Neural progenitor cell (in vitro differentiated cells): ENCODE results near the gene HSD11B1L. TPM values are rescaled to one million over a fixed set of nuclear protein-coding genes. Genes with fewer than 3 reads are reported as not detected.

Experiments used
- DNase-seq: peaks from one replicate; pipeline ENCODE4 v3.0.0-alpha.2; 2016; ENCODE audit warnings: low spot score
- H2AFZ ChIP-seq: fragments of 200-600 bp; sonication (generic); replicated peaks from 2 replicates; pipeline ENCODE4 v1.6.1; 2016; ENCODE audit warnings: antibody characterized with exemption
- H3F3A ChIP-seq: fragments of 200-600 bp; sonication (generic); 2 replicates; pipeline ENCODE4 v1.6.1; 2016; ENCODE audit warnings: antibody characterized with exemption, low read depth
- H3K27ac ChIP-seq: fragments of 200-600 bp; sonication (generic); 2 replicates; pipeline ENCODE4 v1.5.1; 2016; ENCODE audit warnings: mild to moderate bottlenecking
- H3K27me3 ChIP-seq: fragments of 200-600 bp; sonication (generic); 2 replicates; pipeline ENCODE4 v1.6.1; 2016; ENCODE audit warnings: mild to moderate bottlenecking, moderate library complexity
- H3K36me3 ChIP-seq: fragments of 200-600 bp; sonication (generic); 2 replicates; pipeline ENCODE4 v1.5.1; 2016
- H3K4me1 ChIP-seq: fragments of 200-600 bp; sonication (generic); 2 replicates; pipeline ENCODE4 v1.6.1; 2016; ENCODE audit warnings: mixed run types
- H3K4me2 ChIP-seq: fragments of 200-600 bp; sonication (generic); 2 replicates; pipeline ENCODE4 v1.6.1; 2016
- H3K4me3 ChIP-seq: fragments of 200-600 bp; sonication (generic); 2 replicates; pipeline ENCODE4 v1.5.1; 2016
- H3K79me2 ChIP-seq: fragments of 200-600 bp; sonication (generic); 2 replicates; pipeline ENCODE4 v1.6.1; 2016; ENCODE audit warnings: low read depth
- H3K9ac ChIP-seq: fragments of 200-600 bp; sonication (generic); 2 replicates; pipeline ENCODE4 v1.6.1; 2016
- H3K9me3 ChIP-seq: fragments of 200-600 bp; sonication (generic); 2 replicates; pipeline ENCODE4 v1.5.1; 2016; ENCODE audit warnings: low read depth
- H4K20me1 ChIP-seq: fragments of 200-600 bp; sonication (generic); 2 replicates; pipeline ENCODE4 v1.6.1; 2016; ENCODE audit warnings: low read depth
- H3K27ac Mint-ChIP-seq: 3 replicates; pipeline ENCODE4 v1.8.0; 2021; ENCODE audit warnings: mixed read lengths
- H3K27me3 Mint-ChIP-seq: 2 replicates; pipeline ENCODE4 v1.8.0; 2022; ENCODE audit warnings: low read depth, mild to moderate bottlenecking, inconsistent platforms, moderate library complexity, mixed read lengths; ENCODE audit not compliant: insufficient read depth
- H3K36me3 Mint-ChIP-seq: 3 replicates; pipeline ENCODE4 v1.8.0; 2021; ENCODE audit warnings: mixed read lengths
- H3K4me1 Mint-ChIP-seq: 3 replicates; pipeline ENCODE4 v1.8.0; 2021; ENCODE audit warnings: mixed read lengths
- H3K4me3 Mint-ChIP-seq: 3 replicates; pipeline ENCODE4 v1.8.0; 2021; ENCODE audit warnings: mild to moderate bottlenecking, moderate library complexity, mixed read lengths
- H3K9me3 Mint-ChIP-seq: 3 replicates; pipeline ENCODE4 v1.8.0; 2020; ENCODE audit warnings: mixed read lengths
- CTCF ChIP-seq: fragments of 200-600 bp; sonication (generic); IDR thresholded peaks from 2 replicates; pipeline ENCODE4 v1.5.1; 2017; ENCODE audit warnings: antibody characterized with exemption, mild to moderate bottlenecking
- EZH2 ChIP-seq: fragments of 200-600 bp; sonication (generic); IDR thresholded peaks from 2 replicates; pipeline ENCODE4 v1.6.1; 2017; ENCODE audit warnings: antibody characterized with exemption, mild to moderate bottlenecking, moderate library complexity
- EZH2phosphoT487 ChIP-seq: fragments of 200-600 bp; sonication (generic); IDR thresholded peaks from 2 replicates; pipeline ENCODE4 v1.6.1; 2017; ENCODE audit warnings: antibody characterized with exemption
- total RNA-seq: library from RNA; depleted of rRNA; stranded (reverse); fragments of >200 nt; gene quantifications from 2 replicates; pipeline ENCODE4 v1.2.3, GENCODE V29; 2015; ENCODE audit warnings: low replicate concordance

Gene HSD11B1L
- total RNA-seq, 1 donor from 2014 or later = 7.7 TPM

- H3K36me3 Mint-ChIP-seq = no peaks in the 10 kb centered on the region
- no peak overlapping the region for H3K4me3 Mint-ChIP-seq
- TF ChIP-seq CTCF (no peak), EZH2 (no peak), EZH2phosphoT487 (no peak)
- peaks cover 5% of the 10 kb centered on the region for H4K20me1 ChIP-seq
- no peak overlapping the region for H3K9ac ChIP-seq
- no peaks in the 10 kb centered on the region for H3K79me2 ChIP-seq
- H3F3A ChIP-seq = peaks cover 13% of the 10 kb centered on the region
- H3K36me3 ChIP-seq = no peaks in the 10 kb centered on the region
- no peaks in the 10 kb centered on the region for H3K27me3 ChIP-seq
- H3K27me3 Mint-ChIP-seq = peaks cover 3% of the 10 kb centered on the region
- H2AFZ ChIP-seq = no peak overlapping the region
- H3K27ac ChIP-seq = no peak overlapping the region
- no peak overlapping the region for H3K4me3 ChIP-seq
- H3K9me3 ChIP-seq = no peaks in the 10 kb centered on the region
- H3K27ac Mint-ChIP-seq = no peak overlapping the region
- H3K4me1 Mint-ChIP-seq = peaks cover 37% of the 10 kb centered on the region
- peaks cover 3% of the 10 kb centered on the region for H3K4me1 ChIP-seq
- H3K4me2 ChIP-seq = no peak overlapping the region
- DNase-seq = no peak
- no peaks in the 10 kb centered on the region for H3K9me3 Mint-ChIP-seq
Measured at GRCh38 chr19:5683177-5683886, 2.5 kb downstream of the HSD11B1L start.

GRCh38 chr19:5684694-5685430 is 4.0 kb downstream of the HSD11B1L start:
- Histone ChIP-seq H3K4me3 (no peak overlapping the region), H3K4me2 (no peak overlapping the region), H3K27ac (no peak overlapping the region), H2AFZ (no peak overlapping the region), H3K27me3 (no peaks in the 10 kb centered on the region), H3K79me2 (no peaks in the 10 kb centered on the region), H3K9ac (no peak overlapping the region), H3K4me1 (peaks cover 3% of the 10 kb centered on the region), H3K36me3 (no peaks in the 10 kb centered on the region), H3K9me3 (no peaks in the 10 kb centered on the region), H4K20me1 (peaks cover 5% of the 10 kb centered on the region), H3F3A (peaks cover 19% of the 10 kb centered on the region)
- Mint-ChIP-seq H3K27ac (no peak overlapping the region), H3K4me1 (peaks cover 33% of the 10 kb centered on the region), H3K4me3 (no peak overlapping the region), H3K36me3 (no peaks in the 10 kb centered on the region), H3K27me3 (peaks cover 6% of the 10 kb centered on the region), H3K9me3 (no peaks in the 10 kb centered on the region)
- no peak for DNase-seq
- TF ChIP-seq CTCF = no peak
- TF ChIP-seq EZH2 = no peak
- no peak for TF ChIP-seq EZH2phosphoT487

GRCh38 chr19:5686326-5686646 is 5.5 kb downstream of the HSD11B1L start:
- Mint-ChIP-seq H3K4me3 (peak overlapping the region; percentile 84), H3K27me3 (peaks cover 13% of the 10 kb centered on the region), H3K9me3 (no peaks in the 10 kb centered on the region), H3K36me3 (no peaks in the 10 kb centered on the region), H3K27ac (no peak overlapping the region), H3K4me1 (peaks cover 32% of the 10 kb centered on the region)
- no peaks in the 10 kb centered on the region for H3K36me3 ChIP-seq
- H4K20me1 ChIP-seq = peaks cover 17% of the 10 kb centered on the region
- no peaks in the 10 kb centered on the region for H3K27me3 ChIP-seq
- peaks cover 3% of the 10 kb centered on the region for H3K4me1 ChIP-seq
- DNase-seq = no peak
- H3F3A ChIP-seq = peaks cover 31% of the 10 kb centered on the region
- H3K9me3 ChIP-seq = no peaks in the 10 kb centered on the region
- H3K4me2 ChIP-seq = peak overlapping the region; percentile 66
- TF ChIP-seq EZH2phosphoT487 (no peak), CTCF (no peak), EZH2 (no peak)
- peak overlapping the region; percentile 58 for H3K4me3 ChIP-seq
- H3K79me2 ChIP-seq = peaks cover 12% of the 10 kb centered on the region
- H3K9ac ChIP-seq = no peak overlapping the region
- no peak overlapping the region for H3K27ac ChIP-seq
- no peak overlapping the region for H2AFZ ChIP-seq
